CD4-positive, alpha-beta T cell (primary cell): Measurements from ENCODE around the gene VAV1. TPM values are rescaled to one million over a fixed set of nuclear protein-coding genes. Genes with fewer than 3 reads are reported as not detected.
A peak's percentile ranks its signal among the peaks of the same experiment; 100 is the strongest.

Source experiments
- ATAC-seq: fragments of 200-7000 bp; cut with Tn5 transposase; one replicate; pipeline ENCODE4 v1.10.0; 2022; ENCODE audit warnings: mild to moderate bottlenecking; ENCODE audit not compliant: poor library complexity
- CTCF ChIA-PET: fragments of 350-600 bp; sonication (Branson Sonifier 250); formaldehyde crosslinking; loops from one replicate; lab custom pipeline; 2021; ENCODE audit warnings: antibody characterized with exemption, inconsistent platforms; lab: Charles Lee
- POLR2A ChIA-PET: fragments of 350-600 bp; sonication (Branson Sonifier 250); formaldehyde crosslinking; loops from one replicate; lab custom pipeline; 2021; ENCODE audit warnings: antibody characterized with exemption, inconsistent platforms; lab: Charles Lee
- DNase-seq, 14 experiments: peaks; one replicate each; pipeline ENCODE4 v3.0.0-alpha.2; 2013 to 2020; ENCODE audit warnings: mixed read lengths in 2 of 14
- H3K27ac ChIP-seq, 2 donors: one replicate each; pipeline versions ENCODE4 v1.5.1 to v1.7.0; 2013; ENCODE audit warnings: low read length in 2 of 2, low read depth in 1 of 2, mild to moderate bottlenecking in 1 of 2
- H3K27me3 ChIP-seq, 2 experiments: 1 replicate in 1 of 2; 2 replicates in 1 of 2; pipeline versions ENCODE4 v1.6.1 to v1.7.0; 2013; ENCODE audit warnings: low read length in 2 of 2, control low read depth in 1 of 2, mild to moderate bottlenecking in 1 of 2, moderate library complexity in 1 of 2; ENCODE audit not compliant: insufficient read depth in 2 of 2, control insufficient read depth in 1 of 2
- H3K36me3 ChIP-seq: one replicate; pipeline ENCODE4 v1.6.1; 2013; ENCODE audit warnings: low read length, control low read depth; ENCODE audit not compliant: insufficient read depth
- H3K4me1 ChIP-seq: one replicate; pipeline ENCODE4 v1.6.1; 2013; ENCODE audit warnings: low read length, control low read depth; ENCODE audit not compliant: insufficient read depth
- H3K4me3 ChIP-seq: one replicate; pipeline ENCODE4 v1.5.1; 2013; ENCODE audit warnings: mild to moderate bottlenecking, low read length, moderate library complexity
- H3K9me3 ChIP-seq, 2 experiments: 1 replicate in 1 of 2; 2 replicates in 1 of 2; pipeline versions ENCODE4 v1.6.1 to v1.7.0; 2013; ENCODE audit warnings: low read length in 2 of 2, mild to moderate bottlenecking in 2 of 2, control low read depth in 1 of 2, moderate library complexity in 1 of 2; ENCODE audit not compliant: control insufficient read depth in 1 of 2, insufficient read depth in 1 of 2
- H3K27ac Mint-ChIP-seq: one replicate; pipeline ENCODE4 v1.8.0; 2020; ENCODE audit warnings: mixed read lengths
- H3K27me3 Mint-ChIP-seq: one replicate; pipeline ENCODE4 v1.8.0; 2021; ENCODE audit warnings: mixed read lengths
- H3K36me3 Mint-ChIP-seq: one replicate; pipeline ENCODE4 v1.8.0; 2021; ENCODE audit warnings: low read depth, mixed read lengths
- H3K4me1 Mint-ChIP-seq: one replicate; pipeline ENCODE4 v1.8.0; 2021; ENCODE audit warnings: low read depth, mixed read lengths
- H3K4me3 Mint-ChIP-seq: one replicate; pipeline ENCODE4 v1.8.0; 2020; ENCODE audit warnings: mild to moderate bottlenecking, mixed read lengths
- H3K9me3 Mint-ChIP-seq: one replicate; pipeline ENCODE4 v1.8.0; 2020; ENCODE audit warnings: mixed read lengths
- intact Hi-C, 2 experiments: fragments of 100-400 bp; cut with DNase I in 1 of 2; cut with micrococcal nuclease in 1 of 2; formaldehyde crosslinking; loops; one replicate each; pipeline versions ENCODE4 v1.15.1 to v1.9.0; 2023 to 2025; cut with DNase I, micrococcal nuclease
- total RNA-seq, 174 experiments: library from RNA in 2 of 174; stranded (reverse) in 2 of 174; gene quantifications; one replicate each; pipeline ENCODE4 v1.2.3 and lab custom pipeline; 2021 to 2026
- TF ChIP-seq, protein P1 (sequence below): fragments of 200-600 bp; IDR thresholded peaks from one replicate; pipeline ENCODE4 v1.8.0; 2022; ENCODE audit warnings: antibody characterized with exemption, mild to moderate bottlenecking

The VAV1 gene
- total RNA-seq, 2 experiments from 2014 or later, result 70.0 to 70.1 TPM

DNA sequence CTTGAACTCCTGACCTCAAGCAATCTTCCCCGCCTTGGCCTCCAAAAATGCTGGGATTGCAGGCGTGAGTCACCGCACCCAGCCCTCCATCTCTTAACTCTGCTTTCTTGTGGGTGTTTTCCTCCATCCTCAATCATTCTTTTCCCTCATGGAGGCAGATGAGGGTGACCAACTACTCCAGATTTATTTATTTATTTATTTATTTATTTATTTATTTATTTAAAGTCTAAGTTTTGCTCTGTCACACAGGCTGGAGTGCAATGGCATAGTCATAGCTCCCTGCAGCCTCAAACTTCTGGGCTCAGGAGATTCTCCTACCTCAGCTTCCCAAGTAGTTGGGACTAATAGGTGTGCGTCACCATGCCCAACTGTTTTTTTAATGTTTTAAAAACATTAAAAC lies 14.9 kb downstream of the VAV1 start:
- no peak for ATAC-seq
- Mint-ChIP-seq H3K9me3 (no peaks in the 10 kb centered on the region), H3K4me1 (peaks cover 64% of the 10 kb centered on the region), H3K4me3 (no peak overlapping the region), H3K27ac (peak overlapping the region; percentile 27), H3K27me3 (no peaks in the 10 kb centered on the region), H3K36me3 (peaks cover 77% of the 10 kb centered on the region)
- Histone ChIP-seq H3K27me3 (no peaks in the 10 kb centered on the region), H3K27ac (no peak overlapping the region), H3K4me1 (peaks cover 52% of the 10 kb centered on the region), H3K9me3 (no peaks in the 10 kb centered on the region), H3K36me3 (peaks cover 39% of the 10 kb centered on the region), H3K4me3 (no peak overlapping the region)
- DNase-seq, result no peak
- ChIA-PET POLR2A (interaction anchor here (0.7 kb wide), 1 partner anchor 14 kb away, joined by 3 read pairs; no protein-coding TSS in a partner anchor), CTCF (no interaction called here)
- intact Hi-C loops, result no loop called here
- TF ChIP-seq, protein P1, sequence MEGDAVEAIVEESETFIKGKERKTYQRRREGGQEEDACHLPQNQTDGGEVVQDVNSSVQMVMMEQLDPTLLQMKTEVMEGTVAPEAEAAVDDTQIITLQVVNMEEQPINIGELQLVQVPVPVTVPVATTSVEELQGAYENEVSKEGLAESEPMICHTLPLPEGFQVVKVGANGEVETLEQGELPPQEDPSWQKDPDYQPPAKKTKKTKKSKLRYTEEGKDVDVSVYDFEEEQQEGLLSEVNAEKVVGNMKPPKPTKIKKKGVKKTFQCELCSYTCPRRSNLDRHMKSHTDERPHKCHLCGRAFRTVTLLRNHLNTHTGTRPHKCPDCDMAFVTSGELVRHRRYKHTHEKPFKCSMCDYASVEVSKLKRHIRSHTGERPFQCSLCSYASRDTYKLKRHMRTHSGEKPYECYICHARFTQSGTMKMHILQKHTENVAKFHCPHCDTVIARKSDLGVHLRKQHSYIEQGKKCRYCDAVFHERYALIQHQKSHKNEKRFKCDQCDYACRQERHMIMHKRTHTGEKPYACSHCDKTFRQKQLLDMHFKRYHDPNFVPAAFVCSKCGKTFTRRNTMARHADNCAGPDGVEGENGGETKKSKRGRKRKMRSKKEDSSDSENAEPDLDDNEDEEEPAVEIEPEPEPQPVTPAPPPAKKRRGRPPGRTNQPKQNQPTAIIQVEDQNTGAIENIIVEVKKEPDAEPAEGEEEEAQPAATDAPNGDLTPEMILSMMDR, result no peak

- ChIA-PET POLR2A (no interaction called here), CTCF (no interaction called here)
- DNase-seq (no peak), ATAC-seq (no peak)
- Histone ChIP-seq H3K4me3 (no peak overlapping the region), H3K4me1 (peaks cover 56% of the 10 kb centered on the region), H3K27ac (peak overlapping the region in 1 of 2 donors; percentile 4), H3K27me3 (no peaks in the 10 kb centered on the region), H3K9me3 (no peaks in the 10 kb centered on the region), H3K36me3 (peaks cover 45% of the 10 kb centered on the region)
- TF ChIP-seq, protein P1, result no peak
- Mint-ChIP-seq H3K36me3 (peaks cover 79% of the 10 kb centered on the region), H3K27me3 (no peaks in the 10 kb centered on the region), H3K4me3 (peak overlapping the region; percentile 42), H3K27ac (peak overlapping the region; percentile 79), H3K4me1 (peaks cover 69% of the 10 kb centered on the region), H3K9me3 (no peaks in the 10 kb centered on the region)
- intact Hi-C loops, result no loop called here
Measured at GRCh38 chr19:6788896-6789295, 16.4 kb downstream of the VAV1 start.

DNA sequence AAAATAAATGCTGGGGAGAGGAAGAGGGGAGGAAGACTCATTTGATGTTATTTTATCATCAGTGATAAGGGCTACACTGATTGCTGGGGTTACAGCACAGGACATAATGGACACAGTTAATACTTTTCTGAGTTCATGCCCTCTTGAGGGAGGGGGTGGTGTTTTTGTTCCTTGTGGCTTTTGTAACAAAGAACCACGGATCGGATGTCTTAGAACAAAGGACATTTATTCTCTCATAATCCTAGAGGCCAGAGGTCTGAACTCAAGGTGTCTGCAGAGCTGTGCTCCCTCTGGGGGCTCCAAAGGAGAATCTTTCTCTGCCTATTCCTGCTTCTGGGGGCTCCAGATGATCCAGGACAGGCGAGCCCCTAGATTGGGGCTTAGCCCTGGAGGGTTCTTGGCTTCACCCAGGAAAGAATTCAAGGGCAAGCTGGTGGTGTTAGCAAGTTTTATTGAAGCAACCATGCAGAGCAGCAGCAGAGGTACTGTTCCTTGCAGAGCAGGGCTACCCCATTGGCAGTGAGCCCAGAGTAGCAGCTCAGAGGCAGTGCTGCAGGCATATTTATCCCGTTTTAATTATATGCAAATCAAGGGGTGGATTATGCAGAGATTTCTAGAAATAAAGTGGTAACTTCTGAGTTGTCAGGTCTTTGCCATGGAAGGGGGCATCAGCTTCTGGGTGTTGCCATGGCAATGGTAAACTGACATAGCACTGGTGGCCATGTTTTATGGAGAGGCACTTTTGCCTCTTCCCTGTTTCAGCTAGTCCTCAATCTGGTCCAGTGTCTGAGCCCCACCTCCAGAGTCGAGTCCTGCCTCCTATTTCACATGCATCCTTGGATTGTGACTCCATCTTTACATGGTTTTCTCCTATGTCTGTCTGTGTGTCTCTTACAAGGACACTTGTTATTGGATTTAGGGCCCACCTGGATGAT lies 18.0 kb downstream of the VAV1 start:
- Mint-ChIP-seq H3K36me3 (peaks cover 77% of the 10 kb centered on the region), H3K9me3 (no peaks in the 10 kb centered on the region), H3K4me3 (peak overlapping the region; percentile 45), H3K27ac (peak overlapping the region; percentile 80), H3K27me3 (no peaks in the 10 kb centered on the region), H3K4me1 (peaks cover 73% of the 10 kb centered on the region)
- H3K4me1 ChIP-seq, result peaks cover 59% of the 10 kb centered on the region
- DNase-seq (no peak), ATAC-seq (peak; percentile 52)
- intact Hi-C loops, result no loop called here
- H3K9me3 ChIP-seq, result peaks cover 0 to 3% of the 10 kb centered on the region in 2 experiments
- no peaks in the 10 kb centered on the region for H3K27me3 ChIP-seq
- CTCF ChIA-PET, result no interaction called here
- POLR2A ChIA-PET, result interaction anchor here (0.9 to 2.0 kb wide), 5 partner anchors 9 to 18 kb away, joined by 3 to 11 read pairs (median 4); partner anchors contain the start of gene VAV1
- no peak overlapping the region for H3K4me3 ChIP-seq
- TF ChIP-seq, protein P1, result no peak
- H3K36me3 ChIP-seq, result peaks cover 50% of the 10 kb centered on the region
- H3K27ac ChIP-seq, result no peak overlapping the region
